ENCODE measurements around the gene OSBPL3.

Gene OSBPL3

GRCh38 chr7:24952464-24952863 lies 27.5 kb downstream of the OSBPL3 start:
- no peak for DNase-seq

- DNase-seq: no peak
Measured at GRCh38 chr7:24951441-24951980, 28.5 kb downstream of the OSBPL3 start.

- no peak for DNase-seq
Measured at GRCh38 chr7:24949884-24950283, 30.1 kb downstream of the OSBPL3 start.

- no peak for DNase-seq
Measured at GRCh38 chr7:24948739-24949138, 31.2 kb downstream of the OSBPL3 start.

- DNase-seq: no peak
Measured at GRCh38 chr7:24946467-24946866, 33.5 kb downstream of the OSBPL3 start.

- DNase-seq: no peak
Measured at GRCh38 chr7:24945899-24946298, 34.1 kb downstream of the OSBPL3 start.

GRCh38 chr7:24943096-24943948 lies 36.7 kb downstream of the OSBPL3 start:
- DNase-seq: no peak

GRCh38 chr7:24942226-24942625 lies 37.8 kb downstream of the OSBPL3 start:
- no peak for DNase-seq

- no peak for DNase-seq
Measured at GRCh38 chr7:24939416-24939815, 40.6 kb downstream of the OSBPL3 start.

GRCh38 chr7:24936121-24936824 lies 43.7 kb downstream of the OSBPL3 start:
- DNase-seq: no peak

- DNase-seq: no peak
Measured at GRCh38 chr7:24933298-24933697, 46.7 kb downstream of the OSBPL3 start.

GRCh38 chr7:24932815-24933214 lies 47.2 kb downstream of the OSBPL3 start:
- no peak for DNase-seq

- no peak for DNase-seq
Measured at GRCh38 chr7:24932389-24932788, 47.6 kb downstream of the OSBPL3 start.

GRCh38 chr7:24931844-24932243 lies 48.1 kb downstream of the OSBPL3 start:
- DNase-seq: no peak

GRCh38 chr7:24930856-24931255 lies 49.1 kb downstream of the OSBPL3 start:
- DNase-seq: no peak

- DNase-seq: no peak
Measured at GRCh38 chr7:24926623-24927524, 53.1 kb downstream of the OSBPL3 start.

- DNase-seq: peak; percentile 67
Measured at GRCh38 chr7:24924375-24924774, 55.6 kb downstream of the OSBPL3 start.

- DNase-seq: no peak
Measured at GRCh38 chr7:24923172-24923865, 56.7 kb downstream of the OSBPL3 start.

- DNase-seq: no peak
Measured at GRCh38 chr7:24922099-24922773, 57.7 kb downstream of the OSBPL3 start.

GRCh38 chr7:24921362-24921679 lies 58.7 kb downstream of the OSBPL3 start:
- no peak for DNase-seq

- no peak for DNase-seq
Measured at GRCh38 chr7:24920451-24921361, 59.3 kb downstream of the OSBPL3 start.

Measured in CD4-positive, alpha-beta T cell treated with Interleukin-17A for 1 hour (primary cell).